GM23248 (cell line): Measurements from ENCODE around the gene PAX6. TPM values are rescaled to one million over a fixed set of nuclear protein-coding genes. Genes with fewer than 3 reads are reported as not detected.

Source experiments
- DNase-seq: peaks from one replicate; pipeline ENCODE4 v3.0.0-alpha.2; 2015
- H2AFZ ChIP-seq: fragments of 200-600 bp; sonication (generic); 2 replicates; pipeline ENCODE4 v1.6.1; 2016; ENCODE audit warnings: antibody characterized with exemption
- H3F3A ChIP-seq: fragments of 200-600 bp; sonication (generic); 2 replicates; pipeline ENCODE4 v1.6.1; 2016; ENCODE audit warnings: mild to moderate bottlenecking, antibody characterized with exemption, mixed run types; ENCODE audit not compliant: insufficient read depth
- H3K27ac ChIP-seq: fragments of 200-600 bp; sonication (generic); 2 replicates; pipeline ENCODE4 v1.5.1; 2016; ENCODE audit warnings: mild to moderate bottlenecking
- H3K27me3 ChIP-seq: fragments of 200-600 bp; sonication (generic); replicated peaks from 2 replicates; pipeline ENCODE4 v1.6.1; 2016; ENCODE audit warnings: mild to moderate bottlenecking; ENCODE audit not compliant: insufficient read depth
- H3K36me3 ChIP-seq: fragments of 200-600 bp; sonication (generic); 2 replicates; pipeline ENCODE4 v1.6.1; 2016; ENCODE audit warnings: low read depth, mild to moderate bottlenecking
- H3K4me1 ChIP-seq: fragments of 200-600 bp; sonication (generic); 2 replicates; pipeline ENCODE4 v1.6.1; 2016; ENCODE audit warnings: mild to moderate bottlenecking; ENCODE audit not compliant: insufficient read depth
- H3K4me2 ChIP-seq: fragments of 200-600 bp; sonication (generic); one replicate; pipeline ENCODE4 v1.6.1; 2016; ENCODE audit warnings: mild to moderate bottlenecking; ENCODE audit not compliant: unreplicated experiment
- H3K4me3 ChIP-seq: fragments of 200-600 bp; sonication (generic); 2 replicates; pipeline ENCODE4 v1.5.1; 2016; ENCODE audit warnings: mild to moderate bottlenecking
- H3K79me2 ChIP-seq: fragments of 200-600 bp; sonication (generic); 2 replicates; pipeline ENCODE4 v1.6.1; 2016; ENCODE audit warnings: mild to moderate bottlenecking; ENCODE audit not compliant: insufficient read depth
- H3K9ac ChIP-seq: fragments of 200-600 bp; sonication (generic); 2 replicates; pipeline ENCODE4 v1.6.1; 2016; ENCODE audit warnings: mild to moderate bottlenecking
- H3K9me2 ChIP-seq: fragments of 200-600 bp; sonication (generic); 2 replicates; pipeline ENCODE4 v1.6.1; 2016; ENCODE audit warnings: mixed run types, mild to moderate bottlenecking, moderate library complexity; ENCODE audit not compliant: insufficient read depth
- H3K9me3 ChIP-seq: fragments of 200-600 bp; sonication (generic); one replicate; pipeline ENCODE4 v1.6.1; 2017; ENCODE audit warnings: low read depth
- H4K20me1 ChIP-seq: fragments of 200-600 bp; sonication (generic); 2 replicates; pipeline ENCODE4 v1.6.0; 2016; ENCODE audit not compliant: insufficient read depth
- EZH2 ChIP-seq: fragments of 200-600 bp; sonication (generic); IDR thresholded peaks from 2 replicates; pipeline ENCODE4 v1.6.1; 2018; ENCODE audit warnings: antibody characterized with exemption, mild to moderate bottlenecking; ENCODE audit not compliant: insufficient read depth, poor library complexity, severe bottlenecking
- EZH2phosphoT487 ChIP-seq: fragments of 200-600 bp; sonication (generic); IDR thresholded peaks from 2 replicates; pipeline ENCODE4 v1.6.1; 2018; ENCODE audit warnings: antibody characterized with exemption, moderate library complexity, mild to moderate bottlenecking, low read depth; ENCODE audit not compliant: insufficient read depth
- WGBS, 2 experiments: methylation state at CpG; one replicate each; pipeline ENCODE4 v1.1.6; 2015 to 2017; ENCODE audit warnings: low lambda C conversion rate in 2 of 2, low coverage in 1 of 2; ENCODE audit errors: missing lambda C conversion rate in 2 of 2; 5-methylcytosine and 5-hydroxymethylcytosine counted together
- in situ Hi-C: fragments of 300-500 bp; cut with MboI; formaldehyde crosslinking; loops from 2 replicates; pipeline ENCODE4 v1.15.0; 2020
- polyA plus RNA-seq: library from polyadenylated mRNA; unstranded; fragments of >200 nt; fragmentation: Nextera tagmentation; extraction: Ambion mirVana; gene quantifications from 2 replicates; pipeline ENCODE4 v1.2.1, GENCODE V29; 2016
- total RNA-seq: library from RNA; depleted of rRNA; stranded (reverse); fragments of >200 nt; shearing (Covaris generic); gene quantifications from 2 replicates; pipeline ENCODE4 v1.2.3, GENCODE V29; 2014; rRNA removed

Gene PAX6
- not detected in 2 replicates for total RNA-seq
- polyA plus RNA-seq: 0.21 TPM in 1 of 2 replicates, not detected in the other

- Histone ChIP-seq H3K4me2 (peak within 1 kb of the TSS; percentile 77), H2AFZ (peak within 1 kb of the TSS; percentile 58), H3K4me3 (peak within 1 kb of the TSS; percentile 60), H3K4me1 (peaks cover 11% of the 10 kb centered on the region), H3K79me2 (no peaks in the 10 kb centered on the region), H4K20me1 (no peaks in the 10 kb centered on the region), H3K9me2 (no peaks in the 10 kb centered on the region), H3K9ac (no peak within 1 kb of the TSS), H3K27ac (no peak within 1 kb of the TSS), H3K36me3 (no peaks in the 10 kb centered on the region), H3F3A (no peaks in the 10 kb centered on the region), H3K27me3 (peaks cover 89% of the 10 kb centered on the region), H3K9me3 (no peaks in the 10 kb centered on the region)
- peak; percentile 61 for DNase-seq
- TF ChIP-seq EZH2 (peak; percentile 92), EZH2phosphoT487 (peak; percentile 59; the same call in 1 of the 2 replicates)
- in situ Hi-C loops: no loop called here
- WGBS, 2 experiments: 5 to 6% methylated on average over 41 to 49 of the region's 49 CpGs
These were observed at the start of gene PAX6 for GRCh38 chr11:31810779-31811647. TSS of gene PAX6 (minus strand) at chr11:31811322. CDS start at chr11:31806411, 4,911 bp downstream.

GRCh38 chr11:31860391-31860790 lies 49.3 kb upstream of the PAX6 start:
- in situ Hi-C loops: loop anchor here (25.0 kb wide), 1 partner anchor 373 kb away; no protein-coding TSS in a partner anchor
- Histone ChIP-seq H3K4me1 (no peaks in the 10 kb centered on the region), H3K36me3 (no peaks in the 10 kb centered on the region)

GRCh38 chr11:31856248-31856647 lies 45.1 kb upstream of the PAX6 start:
- Histone ChIP-seq H3K9me3 (no peaks in the 10 kb centered on the region), H3K4me3 (no peak overlapping the region), H3F3A (no peaks in the 10 kb centered on the region), H3K4me1 (no peaks in the 10 kb centered on the region), H3K9ac (no peak overlapping the region), H3K27ac (no peak overlapping the region), H3K36me3 (no peaks in the 10 kb centered on the region), H4K20me1 (no peaks in the 10 kb centered on the region), H2AFZ (no peak overlapping the region), H3K4me2 (no peak overlapping the region), H3K79me2 (no peaks in the 10 kb centered on the region), H3K9me2 (no peaks in the 10 kb centered on the region), H3K27me3 (peaks cover 13% of the 10 kb centered on the region)
- in situ Hi-C loops: loop anchor here (25.0 kb wide), 1 partner anchor 369 kb away; no protein-coding TSS in a partner anchor
- no peak for TF ChIP-seq EZH2
- no peak for TF ChIP-seq EZH2phosphoT487
- peak; percentile 14 for DNase-seq

More at GRCh38 chr11:31860391-31860790, 49.3 kb upstream of the PAX6 start:
- Histone ChIP-seq H3K9ac (no peak overlapping the region), H3K4me3 (no peak overlapping the region), H3K4me2 (no peak overlapping the region), H3K27me3 (peaks cover 1% of the 10 kb centered on the region), H3K9me3 (no peaks in the 10 kb centered on the region), H2AFZ (no peak overlapping the region), H3K79me2 (no peaks in the 10 kb centered on the region), H3K9me2 (no peaks in the 10 kb centered on the region), H3K27ac (no peak overlapping the region), H3F3A (no peaks in the 10 kb centered on the region), H4K20me1 (no peaks in the 10 kb centered on the region)
- TF ChIP-seq EZH2phosphoT487: no peak
- no peak for TF ChIP-seq EZH2
- no peak for DNase-seq

- no peak overlapping the region for H3K27ac ChIP-seq
- H2AFZ ChIP-seq: no peak overlapping the region
- no peak overlapping the region for H3K9ac ChIP-seq
- TF ChIP-seq EZH2: no peak
- TF ChIP-seq EZH2phosphoT487: no peak
- DNase-seq: no peak
- H3K79me2 ChIP-seq: no peaks in the 10 kb centered on the region
- in situ Hi-C loops: loop anchor here (25.0 kb wide), 1 partner anchor 368 kb away; no protein-coding TSS in a partner anchor
- no peaks in the 10 kb centered on the region for H3K4me1 ChIP-seq
- H3K9me2 ChIP-seq: no peaks in the 10 kb centered on the region
- H3K4me3 ChIP-seq: no peak overlapping the region
- no peaks in the 10 kb centered on the region for H4K20me1 ChIP-seq
- H3K27me3 ChIP-seq: peaks cover 13% of the 10 kb centered on the region
- H3K36me3 ChIP-seq: no peaks in the 10 kb centered on the region
- H3F3A ChIP-seq: no peaks in the 10 kb centered on the region
- 40 to 75% methylated on average over 1 of the region's 1 CpG for WGBS, 2 experiments
- no peaks in the 10 kb centered on the region for H3K9me3 ChIP-seq
- H3K4me2 ChIP-seq: no peak overlapping the region
These were observed 44.3 kb upstream of the PAX6 start for GRCh38 chr11:31855466-31855865.
